GM12875 (cell line): Measurements from ENCODE around the gene CPHXL2.

Experiments
- H3K4me3 ChIP-seq: one replicate; pipeline ENCODE4 v1.5.1; 2011; ENCODE audit warnings: low read depth, low read length, control low read depth
- CTCF ChIP-seq: IDR thresholded peaks from 2 replicates; pipeline ENCODE4 v1.5.1; 2011; ENCODE audit warnings: low read depth, mild to moderate bottlenecking, control low read depth, inconsistent platforms, low read length, moderate library complexity, borderline replicate concordance; ENCODE audit not compliant: insufficient read depth

CPHXL2 gene

DNA sequence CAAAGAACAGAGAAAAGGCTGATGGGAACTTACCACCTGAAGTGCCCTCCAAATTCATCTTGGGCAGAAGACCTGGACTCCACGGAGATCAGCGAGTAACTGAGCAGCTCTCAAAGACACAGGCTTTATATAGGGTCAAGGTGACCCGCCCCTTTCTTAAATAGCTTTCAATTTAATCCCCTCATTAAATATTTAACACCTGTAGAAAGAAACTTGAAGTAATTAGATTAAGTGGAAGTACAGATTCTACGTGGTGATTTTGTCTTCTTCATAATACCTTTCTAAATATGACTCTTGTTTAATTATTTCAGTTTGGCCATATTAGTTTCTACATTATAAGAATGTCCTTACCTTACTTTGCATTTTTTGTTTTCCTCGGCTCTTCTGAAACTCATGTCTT lies 24.6 kb upstream of the CPHXL2 start, which contains the start of gene DUXB:
Gene DUXB (minus strand): TSS at position 101 of the 400 bp plus-strand sequence. CDS start 43 bp downstream, at position 58.
- TF ChIP-seq CTCF, result no peak
- H3K4me3 ChIP-seq, result no peak within 1 kb of the TSS

GRCh38 chr16:75697571-75697970 lies 20.8 kb upstream of the CPHXL2 start:
- TF ChIP-seq CTCF, result no peak

GRCh38 chr16:75695708-75696107 lies 18.9 kb upstream of the CPHXL2 start:
- H3K4me3 ChIP-seq, result no peak overlapping the region
- no peak for TF ChIP-seq CTCF

More at GRCh38 chr16:75697571-75697970, 20.8 kb upstream of the CPHXL2 start:
- no peak overlapping the region for H3K4me3 ChIP-seq

DNA sequence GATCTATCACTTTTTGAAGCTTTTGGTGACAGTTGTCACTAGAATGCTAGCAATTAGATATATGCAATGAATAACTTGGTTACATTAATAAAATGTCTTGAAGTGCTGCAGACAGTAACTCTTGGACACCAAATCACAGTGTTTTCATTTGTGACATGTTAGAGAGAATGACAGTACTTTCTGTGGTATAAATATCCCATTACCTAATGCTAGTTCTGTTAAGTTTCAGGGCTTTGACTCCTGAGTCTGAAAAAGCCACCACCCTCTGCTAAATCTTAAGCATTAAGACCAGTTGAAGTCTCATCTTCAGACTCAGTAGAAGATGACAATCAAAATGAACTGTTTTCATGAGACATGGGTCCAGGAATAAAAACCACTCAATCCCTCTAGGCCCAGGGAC lies 10.6 kb upstream of the CPHXL2 start:
- H3K4me3 ChIP-seq, result no peak overlapping the region
- no peak for TF ChIP-seq CTCF

DNA sequence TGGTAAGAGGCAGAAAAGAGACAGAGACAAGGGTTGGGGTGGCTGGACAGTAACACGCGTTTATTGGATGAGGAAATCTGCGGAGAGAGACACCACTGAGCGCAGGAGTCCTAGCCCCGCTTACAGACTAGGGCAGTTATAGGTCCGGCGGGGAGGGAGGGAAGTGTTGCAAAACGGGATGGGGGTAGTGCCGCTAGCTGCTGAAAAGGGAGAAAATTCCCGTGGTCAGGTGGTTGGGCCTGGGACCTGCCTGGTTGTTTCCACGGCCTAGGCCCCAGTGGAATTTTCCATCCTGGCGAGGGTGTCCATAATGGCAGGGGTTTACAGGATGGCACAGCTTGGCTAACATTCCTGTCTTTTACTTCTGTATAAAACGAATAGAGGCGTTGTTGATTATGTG lies 5.5 kb upstream of the CPHXL2 start:
- no peak overlapping the region for H3K4me3 ChIP-seq
- no peak for TF ChIP-seq CTCF

DNA sequence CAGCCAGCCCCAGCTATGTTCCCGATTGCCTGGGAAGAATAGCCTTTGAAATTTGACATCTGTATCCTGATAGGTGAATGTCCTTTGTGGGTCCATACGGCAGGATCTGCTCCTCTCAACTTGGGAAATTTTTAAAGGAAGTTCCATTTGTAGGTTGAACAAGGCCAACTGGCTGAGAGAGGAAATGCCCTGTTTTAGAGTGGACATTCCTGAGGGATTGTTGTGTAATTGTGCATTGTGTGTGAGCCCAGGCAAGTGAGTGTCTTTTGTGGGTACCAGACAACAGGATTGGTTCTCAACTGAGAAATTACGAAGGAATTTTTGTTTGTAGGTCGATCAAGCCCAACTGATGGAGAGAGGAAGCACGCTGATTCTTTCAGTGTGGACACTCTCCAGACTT lies 2.6 kb upstream of the CPHXL2 start:
- H3K4me3 ChIP-seq, result no peak overlapping the region
- no peak for TF ChIP-seq CTCF

DNA sequence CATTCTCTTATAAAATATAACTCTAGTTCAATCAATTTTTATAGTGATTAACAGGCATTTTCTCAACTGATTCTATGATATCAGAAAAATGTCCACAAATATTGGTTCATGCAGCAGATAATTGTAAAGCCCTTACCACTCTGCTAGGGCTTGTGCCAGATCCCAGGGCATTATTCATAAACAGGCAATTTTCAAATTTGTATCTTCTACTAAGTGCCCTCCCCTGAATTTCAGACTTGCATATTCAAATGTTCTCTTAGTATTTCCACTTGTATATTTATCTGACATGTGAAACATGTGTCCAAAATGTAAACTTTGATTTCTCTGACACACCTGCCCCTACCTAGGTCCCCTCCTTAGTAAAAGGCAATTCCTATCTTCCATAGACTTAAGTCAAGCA lies 9.3 kb downstream of the CPHXL2 start:
- no peak overlapping the region for H3K4me3 ChIP-seq
- TF ChIP-seq CTCF, result no peak
